GM19397 (cell line): Measurements from ENCODE around the gene ZAP70.
"Not testable (repeated sequence)": the region's sequence is repeated elsewhere in the genome, so short reads cannot be mapped to it uniquely, and the experiment has no call there.

Experiments used
- ATAC-seq: cut with Tn5 transposase; IDR thresholded peaks from one replicate; pipeline ENCODE4 v1.9.1; 2021; ENCODE audit warnings: mild to moderate bottlenecking, moderate library complexity; ENCODE audit not compliant: unreplicated experiment

The ZAP70 gene

DNA sequence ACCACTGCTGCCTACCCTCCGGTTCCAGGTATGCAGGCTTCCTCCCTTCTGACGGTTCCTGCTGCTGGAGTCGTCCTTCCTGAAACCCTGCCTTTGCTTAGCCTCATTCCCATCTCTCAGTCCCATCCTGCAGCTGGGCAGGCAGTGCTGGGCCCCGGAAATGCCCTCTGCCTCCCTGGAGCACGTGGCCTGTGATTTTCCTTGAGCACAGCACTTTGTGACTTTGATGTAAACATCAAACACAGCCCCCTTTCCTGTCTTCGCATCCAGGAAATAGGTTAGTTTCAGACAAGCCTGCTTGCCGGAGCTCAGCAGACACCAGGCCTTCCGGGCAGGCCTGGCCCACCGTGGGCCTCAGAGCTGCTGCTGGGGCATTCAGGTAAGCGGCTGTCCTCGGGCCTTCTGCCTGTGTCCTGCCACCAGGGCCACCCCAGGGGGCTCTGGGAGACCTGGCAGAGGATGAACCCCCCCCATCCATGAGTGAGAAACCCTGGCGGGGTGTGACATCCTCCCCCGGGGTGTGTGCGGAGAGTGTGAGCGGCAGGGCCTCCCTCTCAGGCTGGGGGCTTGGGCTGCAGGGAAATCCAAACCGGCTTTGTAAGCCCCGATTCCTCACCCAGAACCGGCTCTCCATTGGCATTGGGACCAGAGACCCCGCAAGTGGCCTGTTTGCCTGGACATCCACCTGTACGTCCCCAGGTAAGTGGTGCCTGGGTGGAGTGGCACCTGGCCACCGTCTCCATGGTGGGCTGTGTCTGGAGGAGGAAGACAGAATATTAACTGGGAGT is at the start of gene ZAP70:
TSS of gene ZAP70 (plus strand) at position 281 of the 788 bp plus-strand sequence. CDS start 10,461 bp downstream, outside the sequence.
- no peak for ATAC-seq

DNA sequence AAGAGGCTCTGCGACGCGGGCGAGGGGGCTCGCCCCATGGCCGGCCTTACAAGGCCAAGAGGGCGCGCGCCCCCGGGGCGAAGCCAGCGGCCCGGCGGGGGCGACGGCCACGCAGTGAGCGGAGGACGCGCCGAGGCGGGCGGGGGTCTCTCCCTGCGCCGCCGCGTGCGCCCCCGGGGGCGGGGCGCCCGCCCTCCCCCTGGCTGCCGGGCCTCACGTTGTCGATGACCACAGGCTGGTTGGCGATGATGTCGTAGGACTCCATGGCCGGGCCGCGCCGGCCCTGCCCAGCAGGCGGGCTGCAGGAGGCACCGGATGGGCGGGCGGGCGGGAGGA is 49.8 kb upstream of the ZAP70 start:
- no peak for ATAC-seq

DNA sequence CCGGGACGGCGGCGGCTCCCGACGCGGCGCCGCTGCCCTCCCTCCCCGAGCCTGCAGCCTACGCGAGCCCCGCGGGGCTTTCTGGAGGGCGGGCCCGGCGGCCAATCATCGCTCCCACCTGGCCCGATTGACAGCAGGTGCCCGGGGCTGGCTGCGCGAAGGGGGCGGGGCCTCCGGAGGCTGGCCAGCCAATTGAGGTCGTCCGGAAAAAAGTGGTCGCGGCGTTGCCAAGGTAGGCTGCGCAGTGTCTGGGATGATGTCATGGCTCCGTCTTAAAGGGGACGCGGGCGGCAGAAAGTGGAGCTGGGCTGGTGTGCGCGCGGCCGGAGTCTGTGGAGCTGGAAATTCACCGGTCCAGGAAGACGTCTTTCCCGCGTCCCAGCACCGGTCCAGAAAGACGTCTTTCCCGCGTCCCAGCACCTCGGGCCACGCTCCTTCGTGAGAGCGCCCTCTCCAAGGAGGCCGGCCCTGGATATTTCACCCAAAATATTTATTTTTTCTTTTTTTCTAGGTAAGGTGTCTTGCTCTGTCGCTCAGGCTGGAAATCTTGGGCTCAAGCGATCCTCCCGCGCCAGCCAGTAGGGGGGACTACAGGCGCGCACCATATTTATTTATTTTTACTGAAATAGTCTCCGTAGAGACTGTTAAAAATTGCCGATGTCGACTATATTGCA is 49.3 kb upstream of the ZAP70 start, which contains the start of gene ACTR1B:
TSS of gene ACTR1B (minus strand) at position 83 of the 674 bp plus-strand sequence. CDS start 154 bp downstream, outside the sequence.
- ATAC-seq, result peak; percentile 86

- ATAC-seq, result no peak
Observed at GRCh38 chr2:97664636-97664970, 48.8 kb upstream of the ZAP70 start.

GRCh38 chr2:97669448-97669847 is 43.9 kb upstream of the ZAP70 start, which contains the start of gene C2orf92:
Gene C2orf92, plus strand, starts transcription at chr2:97669713. Its CDS starts 76 bp downstream, at chr2:97669789.
- ATAC-seq, result no peak

DNA sequence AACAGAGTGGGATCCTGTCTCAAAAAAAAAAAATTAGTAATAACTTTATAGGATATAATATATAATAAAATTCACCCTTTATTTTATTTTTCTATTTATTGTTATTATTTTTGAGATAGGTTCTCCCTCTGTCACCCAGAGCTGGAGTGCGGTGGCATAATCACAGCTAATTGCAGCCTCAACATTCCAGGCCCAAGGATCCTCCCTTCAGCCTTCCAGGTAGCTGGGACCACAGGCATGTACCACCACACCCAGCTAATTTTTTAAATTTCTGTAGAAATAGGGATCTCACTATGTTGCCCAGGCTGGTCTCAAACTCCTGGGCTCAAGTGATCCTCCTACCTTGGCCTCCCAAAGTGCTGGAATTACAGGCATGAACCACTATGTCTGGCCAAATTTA is 42.9 kb upstream of the ZAP70 start:
- ATAC-seq, result no peak

- ATAC-seq, result no peak
Observed at GRCh38 chr2:97671526-97671925, 41.9 kb upstream of the ZAP70 start.

DNA sequence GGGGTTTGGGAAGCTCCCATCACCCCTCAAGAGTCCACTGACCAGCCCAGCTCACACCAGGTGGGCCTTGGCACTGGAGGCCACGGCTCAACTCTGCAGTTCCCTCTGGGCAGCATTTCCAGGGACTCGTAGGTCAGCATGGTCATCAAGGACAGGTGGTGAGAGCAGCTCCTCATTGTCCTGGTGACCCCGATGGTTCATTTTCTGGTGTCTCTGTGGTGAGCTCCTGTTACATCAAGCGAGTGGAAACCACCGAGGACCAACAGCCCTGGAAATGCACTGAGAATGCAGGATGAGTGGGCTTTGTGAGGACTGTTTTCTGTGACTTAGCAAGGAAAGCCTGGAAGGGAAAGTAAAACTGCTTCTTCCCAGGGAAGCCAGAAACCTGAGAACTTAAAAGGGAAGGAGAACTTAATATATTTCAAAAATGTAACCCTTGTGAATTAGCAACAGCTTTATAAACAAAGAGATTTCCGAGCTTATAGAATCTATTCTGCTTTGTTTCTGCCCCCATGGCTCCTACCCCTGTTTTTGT is 40.7 kb upstream of the ZAP70 start:
- not testable (repeated sequence) for ATAC-seq

DNA sequence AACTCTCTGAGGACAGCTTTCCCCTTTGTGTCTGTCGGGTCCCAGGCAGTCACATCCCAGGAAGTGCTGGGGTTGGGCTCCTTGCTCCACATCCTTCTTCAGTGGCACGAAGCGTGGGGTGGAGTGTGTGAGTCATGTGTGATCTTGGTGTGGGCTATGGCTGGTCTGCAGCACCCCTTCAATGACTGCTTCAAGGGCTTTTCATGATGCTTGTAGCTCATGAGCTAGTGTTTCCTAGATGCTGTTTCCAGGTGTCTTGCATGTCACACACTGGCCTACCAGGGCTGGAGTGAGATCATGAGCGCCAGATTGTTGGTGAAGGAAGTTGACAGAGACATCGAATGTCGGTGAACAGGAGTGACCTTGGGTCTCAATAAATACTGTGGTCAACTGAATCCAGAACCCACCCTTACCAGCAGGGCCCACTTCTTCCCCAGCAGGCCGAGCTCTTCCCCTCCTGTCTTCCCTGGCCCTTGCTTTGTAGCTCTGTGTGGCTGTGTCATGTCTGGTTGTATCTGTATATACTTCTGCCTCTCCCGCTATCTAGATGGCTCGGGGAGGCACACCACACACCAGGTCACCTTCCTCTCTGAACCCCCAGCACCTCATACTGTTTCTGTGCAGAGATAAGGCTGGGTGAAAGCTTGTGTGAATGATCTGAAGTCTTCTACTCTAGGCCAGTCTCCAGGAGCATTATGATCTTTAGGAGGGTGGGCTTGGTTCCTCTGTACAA is 40.0 kb upstream of the ZAP70 start:
- ATAC-seq, result no peak

DNA sequence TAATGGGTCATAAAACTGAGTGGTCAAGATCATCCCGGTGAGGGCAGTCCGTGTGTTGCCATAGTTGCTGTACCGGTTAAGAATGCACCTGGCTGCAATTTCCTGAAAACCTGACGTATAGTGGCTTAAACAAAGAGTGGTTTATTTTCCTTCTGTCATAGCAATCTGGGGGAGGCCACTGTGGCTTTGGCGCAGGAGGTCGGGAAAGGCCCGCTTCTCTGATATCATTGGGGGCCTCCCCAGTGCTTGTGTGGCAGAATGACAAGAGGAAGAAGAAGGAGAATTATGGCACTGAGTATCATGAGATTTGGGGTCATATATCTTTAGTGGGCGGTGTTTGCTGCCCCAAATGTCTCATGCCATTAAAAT is 39.5 kb upstream of the ZAP70 start:
- ATAC-seq, result no peak

DNA sequence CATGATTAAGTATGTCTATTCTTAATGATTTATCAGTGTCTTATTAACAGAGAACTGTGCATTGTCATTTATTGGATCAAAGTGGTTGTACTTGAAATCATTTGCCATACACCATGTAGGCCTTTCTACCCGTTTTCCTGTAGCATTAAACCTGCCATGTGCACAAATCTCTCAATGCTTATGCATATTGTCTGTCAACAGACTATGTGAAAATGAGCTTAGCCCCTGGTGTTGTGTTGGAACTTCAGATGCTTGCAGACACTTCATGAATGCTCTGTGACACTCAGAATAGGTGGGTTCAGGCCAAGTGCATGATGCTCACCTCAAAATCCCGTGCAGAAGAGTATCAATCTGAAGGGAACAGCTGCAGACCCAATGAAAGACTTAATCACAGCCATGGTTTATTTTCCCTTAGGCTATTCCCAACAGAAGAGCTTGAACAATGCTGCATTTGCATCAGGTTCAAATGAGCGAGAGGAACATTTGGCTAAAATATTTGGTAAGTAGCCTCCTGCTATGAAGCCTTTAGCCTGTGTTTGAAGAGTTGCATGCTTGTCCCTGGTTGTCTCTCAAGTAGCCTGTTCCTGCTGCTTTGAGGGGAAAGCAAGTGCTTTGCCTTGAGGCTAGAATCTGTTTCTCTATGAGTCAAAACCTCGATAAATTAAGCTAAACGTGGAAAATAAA is 37.8 kb upstream of the ZAP70 start:
- ATAC-seq, result no peak

DNA sequence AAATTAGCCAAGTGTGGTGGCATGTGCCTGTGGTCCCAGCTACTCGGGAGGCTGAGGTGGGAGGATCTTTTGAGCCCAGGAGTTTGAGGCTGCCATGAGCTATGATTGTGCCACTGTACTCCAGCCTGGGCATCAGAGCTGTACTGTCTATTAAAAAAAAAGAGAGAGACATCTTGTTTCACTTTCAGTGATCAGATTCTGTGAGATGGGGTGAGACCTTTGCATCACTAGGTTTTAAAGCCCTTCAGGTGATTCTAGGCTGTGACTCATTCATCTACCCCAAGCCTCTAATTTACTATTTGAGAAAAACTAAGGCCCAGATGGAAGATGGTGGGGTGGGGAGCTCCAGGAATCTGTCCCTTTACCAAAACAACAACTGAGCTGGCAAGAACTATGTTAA is 36.8 kb upstream of the ZAP70 start:
- ATAC-seq, result no peak

DNA sequence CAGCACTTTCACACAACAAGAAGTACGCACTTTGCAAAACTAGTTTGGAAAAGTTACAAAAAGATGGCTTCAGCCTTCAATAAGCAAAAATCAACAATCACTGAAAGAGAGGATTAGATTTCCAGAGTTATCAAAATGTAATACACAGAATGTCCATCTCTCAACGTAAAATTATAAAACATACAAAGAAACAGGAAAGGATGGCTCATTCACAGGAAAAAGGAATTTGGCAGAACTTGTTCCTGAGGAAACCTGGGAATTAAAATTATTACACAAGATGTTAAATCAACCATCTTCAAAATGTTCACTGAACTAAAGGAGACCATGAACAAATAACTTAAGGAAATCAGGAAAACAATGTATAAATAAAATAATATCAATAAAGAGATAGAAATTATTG is 35.9 kb upstream of the ZAP70 start:
- ATAC-seq, result no peak

DNA sequence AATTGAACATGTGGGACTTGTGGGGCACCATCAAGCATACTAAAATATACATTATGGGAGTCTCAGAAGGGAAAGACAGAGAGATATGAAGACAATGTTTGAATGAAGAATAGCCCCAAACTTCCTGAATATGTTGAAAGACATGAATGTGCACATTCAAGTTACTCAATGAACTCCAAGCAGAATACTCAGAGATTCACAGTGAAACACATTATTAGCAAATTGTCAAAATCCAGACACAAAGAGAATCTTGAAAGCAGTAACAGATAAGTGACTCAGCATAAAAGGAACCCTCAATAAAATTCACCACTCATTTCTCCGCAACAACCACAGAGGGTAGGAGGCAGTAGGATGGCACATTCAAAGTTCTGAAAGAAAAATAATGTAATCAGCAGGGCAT is 35.1 kb upstream of the ZAP70 start:
- ATAC-seq, result no peak

GRCh38 chr2:97687235-97687634 is 26.1 kb upstream of the ZAP70 start:
- ATAC-seq, result not testable (repeated sequence)

DNA sequence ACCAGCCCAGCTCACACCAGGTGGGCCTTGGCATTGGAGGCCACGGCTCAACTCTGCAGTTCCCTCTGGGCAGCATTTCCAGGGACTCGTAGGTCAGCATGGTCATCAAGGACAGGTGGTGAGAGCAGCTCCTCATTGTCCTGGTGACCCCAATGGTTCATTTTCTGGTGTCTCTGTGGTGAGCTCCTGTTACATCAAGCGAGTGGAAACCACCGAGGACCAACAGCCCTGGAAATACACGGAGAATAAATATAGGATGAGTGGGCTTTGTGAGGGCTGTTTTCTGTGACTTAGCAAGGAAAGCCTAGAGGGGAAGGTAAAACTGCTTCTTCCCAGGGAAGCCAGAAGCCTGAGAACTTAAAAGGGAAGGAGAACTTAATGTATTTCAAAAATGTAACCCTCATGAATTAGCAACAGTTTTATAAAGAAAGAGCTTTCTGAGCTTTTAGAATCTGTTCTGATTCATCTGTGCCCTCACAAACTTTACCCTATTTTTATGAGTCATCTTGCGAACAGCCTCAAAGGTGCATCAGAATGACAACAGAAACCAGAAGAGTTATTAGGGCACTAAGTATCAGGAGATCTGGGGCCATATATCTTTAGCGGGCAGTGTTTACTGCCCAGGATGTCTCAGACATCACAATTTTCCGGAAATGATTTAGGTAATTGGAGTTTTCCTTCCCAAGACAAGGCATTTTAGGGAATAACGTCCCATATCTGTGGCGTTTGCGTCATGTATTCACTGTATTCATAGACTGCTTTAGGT is 25.1 kb upstream of the ZAP70 start:
- no peak for ATAC-seq

GRCh38 chr2:97691166-97691565 is 22.2 kb upstream of the ZAP70 start:
- no peak for ATAC-seq

DNA sequence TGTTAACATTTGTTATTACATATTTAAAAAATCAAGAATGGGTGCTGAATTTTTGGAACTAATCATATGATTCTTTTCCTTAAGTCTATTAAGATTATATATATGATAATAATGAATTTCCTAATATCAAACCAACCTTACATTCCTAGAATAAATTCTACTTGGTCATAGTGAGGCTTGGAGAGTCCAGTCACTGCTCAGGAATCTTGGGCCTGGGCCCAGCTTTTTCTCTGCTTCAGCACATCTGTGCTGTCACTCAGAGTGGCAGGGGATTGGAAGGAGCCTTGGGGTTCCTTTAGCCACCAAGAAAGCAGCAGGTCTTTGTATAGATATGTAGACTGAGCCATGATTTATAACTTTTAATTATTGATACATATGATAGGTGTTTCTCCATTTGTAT is 19.9 kb upstream of the ZAP70 start:
- no peak for ATAC-seq

- no peak for ATAC-seq
Observed at GRCh38 chr2:97695744-97696143, 17.6 kb upstream of the ZAP70 start.
